Spleen (tissue), 7 donors: Measurements from ENCODE around the gene TBCD.
"Not testable (repeated sequence)": the region's sequence is repeated elsewhere in the genome, so short reads cannot be mapped to it uniquely, and the experiment has no call there.

ENCODE experiments used
- CTCF ChIP-seq, 11 experiments: fragments of 200-600 bp in 7 of 11; fragments of 450-650 bp in 4 of 11; sonication (generic) in 4 of 11; IDR thresholded peaks in 8 of 11; conservative IDR thresholded peaks in 3 of 11; 1 replicate in 7 of 11; 2 replicates in 4 of 11; pipeline versions ENCODE4 v1.4.0 to v1.8.0; 2016 to 2021; ENCODE audit warnings: antibody characterized with exemption in 11 of 11, inconsistent platforms in 4 of 11, mild to moderate bottlenecking in 1 of 11
- POLR2A ChIP-seq, 3 donors: fragments of 450-650 bp; IDR thresholded peaks; one replicate each; pipeline ENCODE4 v1.5.1; 2017; ENCODE audit warnings: antibody characterized with exemption in 3 of 3, mild to moderate bottlenecking in 1 of 3
- POLR2AphosphoS5 ChIP-seq, 3 donors: sonication (generic); formaldehyde crosslinking; IDR thresholded peaks; one replicate each; pipeline ENCODE4 v1.5.1; 2017; ENCODE audit warnings: antibody characterized with exemption in 3 of 3
- donor health status: DM: no; HTN: no; CAD: no; lungs with moderate emphysema.
- donor health status: DM: no; HTN: no; CAD: no.
- donor health status: DM: no; HTN: no; CAD: no.

DNA sequence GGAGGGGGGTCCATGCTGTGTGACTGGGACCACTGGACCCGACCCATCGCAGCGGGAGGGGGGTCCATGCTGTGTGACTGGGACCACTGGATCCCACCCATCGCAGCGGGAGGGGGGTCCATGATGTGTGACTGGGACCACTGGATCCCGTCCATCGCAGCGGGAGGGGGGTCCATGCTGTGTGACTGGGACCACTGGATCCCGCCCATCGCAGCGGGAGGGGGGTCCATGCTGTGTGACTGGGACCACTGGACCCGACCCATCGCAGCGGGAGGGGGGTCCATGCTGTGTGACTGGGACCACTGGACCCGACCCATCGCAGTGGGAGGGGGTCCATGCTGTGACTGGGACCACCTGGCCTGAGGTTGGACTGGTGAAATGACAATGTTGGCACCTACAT lies 33.7 kb downstream of the TBCD start:
- not testable (repeated sequence) for TF ChIP-seq CTCF (IDR thresholded peaks at IDR 0.05 in 8 of 11, conservative IDR thresholded peaks at IDR 0.05 in 3 of 11); POLR2AphosphoS5 (IDR thresholded peaks at IDR 0.05); POLR2A (IDR thresholded peaks at IDR 0.05)
